Colonic mucosa (tissue), 4 donors: ENCODE measurements around the gene ADGRB2. TPM values are rescaled to one million over a fixed set of nuclear protein-coding genes. Genes with fewer than 3 reads are reported as not detected.

Experiments
- DNase-seq: peaks from one replicate; pipeline ENCODE4 v3.0.0-alpha.2; 2020
- H3K27ac ChIP-seq: fragments of 200-600 bp; one replicate; pipeline ENCODE4 v1.8.0; 2021
- H3K27me3 ChIP-seq: fragments of 200-600 bp; one replicate; pipeline ENCODE4 v1.8.0; 2021
- H3K36me3 ChIP-seq: fragments of 200-600 bp; one replicate; pipeline ENCODE4 v1.8.0; 2021
- H3K4me1 ChIP-seq: fragments of 200-600 bp; one replicate; pipeline ENCODE4 v1.8.0; 2021; ENCODE audit warnings: mild to moderate bottlenecking
- H3K4me3 ChIP-seq: fragments of 200-600 bp; one replicate; pipeline ENCODE4 v1.8.0; 2021
- H3K9ac ChIP-seq, 2 donors: one replicate each; pipeline ENCODE4 v1.7.0; 2013; ENCODE audit warnings: control low read depth in 2 of 2, low read depth in 2 of 2, low read length in 2 of 2
- H3K9me3 ChIP-seq: fragments of 200-600 bp; one replicate; pipeline ENCODE4 v1.8.0; 2021
- intact Hi-C: fragments of 100-400 bp; cut with DNase I; formaldehyde crosslinking; loops from one replicate; pipeline ENCODE4 v1.14.1; 2022
- total RNA-seq, 2 donors: library from RNA; stranded (reverse); fragmentation: NEBNext Ultra II Directional in 1 of 2; extraction: Animal tissue kit (Norgen Biotek cat#: 25700) in 1 of 2; gene quantifications; one replicate each; pipeline ENCODE4 v1.2.1, GENCODE V29; 2021
- TF ChIP-seq, protein P1 (sequence below): fragments of 200-600 bp; IDR thresholded peaks from one replicate; pipeline ENCODE4 v1.8.0; 2022; ENCODE audit warnings: antibody characterized with exemption, mild to moderate bottlenecking
- donor health status: healthy.
- donor health status: DM: no; HTN: no; CAD: no.
- donor health status: DM: no; HTN: no; CAD: no.

ADGRB2 gene
- total RNA-seq, 2 donors from 2014 or later, result 0.59 to 1.6 TPM

DNA sequence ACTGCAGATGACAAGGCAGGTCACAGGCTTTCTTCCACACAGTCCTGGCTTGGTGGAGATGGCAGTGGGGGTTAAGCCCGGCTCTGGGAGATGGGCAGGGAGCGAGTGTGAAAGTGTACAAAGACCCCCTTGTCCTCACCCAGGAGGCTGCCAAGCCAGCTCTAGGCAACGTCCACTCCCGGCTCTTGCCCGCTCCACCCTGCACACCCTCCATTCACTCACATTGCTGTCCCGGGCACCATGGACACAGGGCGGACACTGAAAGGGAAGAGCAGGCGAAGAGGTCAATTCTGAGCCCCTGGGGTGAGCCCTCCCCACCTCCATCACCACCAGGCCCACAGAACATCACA lies 69.2 kb downstream of the ADGRB2 start:
- H3K4me3 ChIP-seq, result no peak overlapping the region
- no peak overlapping the region for H3K9ac ChIP-seq
- intact Hi-C loops, result no loop called here

DNA sequence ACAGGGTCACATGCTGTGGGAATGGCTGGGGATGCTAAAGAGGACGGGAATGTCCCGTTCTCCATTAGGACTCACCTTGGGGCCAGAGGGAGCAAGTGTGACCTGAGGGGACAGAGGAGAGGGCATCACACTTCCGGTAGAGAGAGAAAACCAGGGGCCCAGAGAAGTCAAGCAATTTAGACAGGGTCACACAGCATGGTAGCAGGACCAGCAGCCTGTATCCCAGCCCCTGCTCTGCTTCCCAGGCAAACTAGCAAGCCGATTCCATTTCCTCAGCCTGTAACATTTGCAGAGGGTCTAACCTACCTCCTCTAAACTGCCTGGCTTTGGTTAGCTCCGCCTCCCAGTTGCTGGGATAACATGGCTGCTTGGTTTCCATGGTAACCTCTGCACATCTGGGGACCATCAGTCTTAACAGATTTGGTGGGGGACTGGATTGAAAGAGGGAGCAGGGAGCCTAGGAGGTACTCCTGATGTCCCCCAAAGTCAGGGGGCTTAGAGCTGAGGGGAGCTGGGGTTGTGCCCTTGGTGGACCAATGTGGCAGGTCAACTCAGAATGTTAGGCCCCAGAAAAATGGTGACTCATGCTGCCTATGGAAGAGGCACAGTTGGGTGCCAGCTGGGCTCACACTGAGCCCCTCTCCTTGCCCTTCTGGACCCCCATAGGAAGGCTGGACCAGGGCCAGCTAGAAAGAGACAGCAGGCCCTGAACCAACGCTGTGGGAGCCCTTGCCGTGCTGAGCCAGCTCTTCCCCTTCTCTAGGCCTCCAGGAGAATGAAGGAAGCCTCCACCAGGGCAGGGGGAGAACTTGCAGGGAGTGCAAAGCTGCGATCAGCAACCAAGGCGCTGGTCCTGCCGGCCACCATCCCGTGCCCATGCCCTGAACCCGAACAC lies 69.8 kb downstream of the ADGRB2 start:
- H3K27me3 ChIP-seq, result no peaks in the 10 kb centered on the region
- no peaks in the 10 kb centered on the region for H3K9me3 ChIP-seq
- intact Hi-C loops, result no loop called here
- no peaks in the 10 kb centered on the region for H3K4me1 ChIP-seq
- no peak for DNase-seq
- no peak overlapping the region for H3K27ac ChIP-seq
- TF ChIP-seq, protein P1, sequence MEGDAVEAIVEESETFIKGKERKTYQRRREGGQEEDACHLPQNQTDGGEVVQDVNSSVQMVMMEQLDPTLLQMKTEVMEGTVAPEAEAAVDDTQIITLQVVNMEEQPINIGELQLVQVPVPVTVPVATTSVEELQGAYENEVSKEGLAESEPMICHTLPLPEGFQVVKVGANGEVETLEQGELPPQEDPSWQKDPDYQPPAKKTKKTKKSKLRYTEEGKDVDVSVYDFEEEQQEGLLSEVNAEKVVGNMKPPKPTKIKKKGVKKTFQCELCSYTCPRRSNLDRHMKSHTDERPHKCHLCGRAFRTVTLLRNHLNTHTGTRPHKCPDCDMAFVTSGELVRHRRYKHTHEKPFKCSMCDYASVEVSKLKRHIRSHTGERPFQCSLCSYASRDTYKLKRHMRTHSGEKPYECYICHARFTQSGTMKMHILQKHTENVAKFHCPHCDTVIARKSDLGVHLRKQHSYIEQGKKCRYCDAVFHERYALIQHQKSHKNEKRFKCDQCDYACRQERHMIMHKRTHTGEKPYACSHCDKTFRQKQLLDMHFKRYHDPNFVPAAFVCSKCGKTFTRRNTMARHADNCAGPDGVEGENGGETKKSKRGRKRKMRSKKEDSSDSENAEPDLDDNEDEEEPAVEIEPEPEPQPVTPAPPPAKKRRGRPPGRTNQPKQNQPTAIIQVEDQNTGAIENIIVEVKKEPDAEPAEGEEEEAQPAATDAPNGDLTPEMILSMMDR, result no peak
- no peak overlapping the region for H3K9ac ChIP-seq
- no peak overlapping the region for H3K4me3 ChIP-seq
- no peaks in the 10 kb centered on the region for H3K36me3 ChIP-seq

More for the DNA sequence above, 69.2 kb downstream of the ADGRB2 start:
- TF ChIP-seq, protein P1, result no peak
- no peaks in the 10 kb centered on the region for H3K36me3 ChIP-seq
- no peaks in the 10 kb centered on the region for H3K27me3 ChIP-seq
- H3K9me3 ChIP-seq, result no peaks in the 10 kb centered on the region
- no peaks in the 10 kb centered on the region for H3K4me1 ChIP-seq
- no peak overlapping the region for H3K27ac ChIP-seq
- DNase-seq, result no peak

DNA sequence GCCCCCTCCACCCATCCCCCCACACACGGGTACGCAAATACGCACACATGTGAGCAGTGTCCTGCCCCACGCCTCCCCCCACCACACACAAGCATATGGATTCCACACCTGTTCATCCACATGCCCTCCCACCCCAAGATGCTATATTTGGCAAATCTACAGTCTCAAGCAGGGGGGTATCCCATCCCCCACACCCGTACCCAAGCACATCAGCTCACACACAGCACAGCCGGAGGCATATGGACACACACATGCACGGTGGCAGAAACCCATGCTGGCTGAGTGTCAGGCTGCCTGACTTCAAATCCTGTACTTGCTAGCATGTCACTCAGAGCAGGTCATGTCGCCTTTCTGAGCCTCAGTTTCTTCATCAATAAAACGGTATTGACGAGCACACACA lies 70.9 kb downstream of the ADGRB2 start:
- no peaks in the 10 kb centered on the region for H3K4me1 ChIP-seq
- no peaks in the 10 kb centered on the region for H3K36me3 ChIP-seq
- H3K9ac ChIP-seq, result no peak overlapping the region
- no peaks in the 10 kb centered on the region for H3K9me3 ChIP-seq
- H3K27ac ChIP-seq, result no peak overlapping the region
- no peak for DNase-seq
- intact Hi-C loops, result no loop called here
- TF ChIP-seq, protein P1, result no peak
- no peak overlapping the region for H3K4me3 ChIP-seq
- H3K27me3 ChIP-seq, result no peaks in the 10 kb centered on the region

DNA sequence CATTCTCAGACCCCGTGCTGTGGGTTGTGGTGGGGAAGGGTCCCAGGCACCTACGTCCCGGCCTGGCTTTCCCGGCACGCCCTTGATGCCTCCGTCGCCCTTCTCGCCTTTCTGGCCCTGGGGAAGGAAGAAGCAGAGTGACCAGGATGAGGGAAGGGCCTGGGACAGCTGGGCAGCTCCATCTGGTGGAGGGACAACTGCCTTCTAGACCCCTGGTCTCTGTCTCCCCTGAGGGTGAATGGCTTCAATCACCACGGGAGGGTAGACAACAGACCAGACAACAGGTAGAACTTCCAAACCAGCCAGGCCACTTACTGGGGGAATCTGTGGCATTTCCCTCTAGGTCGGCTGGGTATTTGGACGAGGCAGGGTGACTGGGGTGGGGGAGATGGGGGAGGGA lies 72.2 kb downstream of the ADGRB2 start:
- TF ChIP-seq, protein P1, result no peak
- no peaks in the 10 kb centered on the region for H3K9me3 ChIP-seq
- H3K4me3 ChIP-seq, result no peak overlapping the region
- no peak overlapping the region for H3K27ac ChIP-seq
- H3K36me3 ChIP-seq, result no peaks in the 10 kb centered on the region
- H3K9ac ChIP-seq, result no peak overlapping the region
- intact Hi-C loops, result no loop called here
- no peaks in the 10 kb centered on the region for H3K27me3 ChIP-seq
- DNase-seq, result no peak
- no peaks in the 10 kb centered on the region for H3K4me1 ChIP-seq

DNA sequence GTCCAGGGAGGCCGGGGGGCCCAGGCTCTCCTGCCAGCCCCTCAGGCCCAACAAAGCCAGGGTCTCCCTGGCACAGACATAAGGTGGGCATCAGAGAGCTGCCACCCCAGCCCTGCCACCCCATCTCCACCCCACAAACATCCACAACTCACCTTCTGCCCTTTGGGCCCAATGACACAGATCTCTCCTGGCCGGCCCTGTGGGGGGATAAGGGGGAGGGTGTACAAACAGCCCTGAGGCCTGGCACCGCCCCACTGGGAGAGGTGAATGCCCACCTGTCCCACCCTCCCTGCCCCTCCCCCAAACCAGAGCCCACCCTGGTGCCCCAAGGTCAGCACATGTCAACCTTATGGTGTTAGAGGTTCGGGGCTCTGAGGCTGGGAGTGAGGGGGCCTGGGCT lies 72.7 kb downstream of the ADGRB2 start:
- no peaks in the 10 kb centered on the region for H3K4me1 ChIP-seq
- H3K9ac ChIP-seq, result no peak overlapping the region
- H3K27me3 ChIP-seq, result no peaks in the 10 kb centered on the region
- no peak for DNase-seq
- H3K4me3 ChIP-seq, result no peak overlapping the region
- H3K9me3 ChIP-seq, result no peaks in the 10 kb centered on the region
- H3K27ac ChIP-seq, result no peak overlapping the region
- H3K36me3 ChIP-seq, result no peaks in the 10 kb centered on the region
- TF ChIP-seq, protein P1, result no peak
- intact Hi-C loops, result no loop called here
